ENCODE data around the gene RCSD1. TPM values are rescaled to one million over a fixed set of nuclear protein-coding genes. Genes with fewer than 3 reads are reported as not detected.

RCSD1 gene
- total RNA-seq, 4 donors from 2014 or later = 0.34 to 3.5 (median 2.0) TPM

- TF ChIP-seq EP300 (IDR thresholded peaks at IDR 0.05) (no peak), POLR2AphosphoS5 (IDR thresholded peaks at IDR 0.05) (no peak), CTCF (IDR thresholded peaks at IDR 0.05) (no peak), POLR2A (IDR thresholded peaks at IDR 0.05) (no peak)
- Histone ChIP-seq H3K4me3 (no peak overlapping the region), H3K36me3 (no peaks in the 10 kb centered on the region), H3K27me3 (no peaks in the 10 kb centered on the region), H3K9me3 (no peaks in the 10 kb centered on the region), H3K4me1 (peaks cover 57% of the 10 kb centered on the region), H3K27ac (no peak overlapping the region)
- WGBS = 95% methylated on average over 2 of the region's 2 CpGs
- DNase-seq (ENCODE audit: low spot score in 2 of 2) = no peak
These were observed 120.6 kb downstream of the RCSD1 start for GRCh38 chr1:167750641-167751040.

GRCh38 chr1:167751676-167752075, 121.6 kb downstream of the RCSD1 start:
- no peaks in the 10 kb centered on the region for H3K9me3 ChIP-seq
- H3K27me3 ChIP-seq = no peaks in the 10 kb centered on the region
- H3K27ac ChIP-seq = peak overlapping the region; percentile 21
- no peak overlapping the region for H3K4me3 ChIP-seq
- no peak for TF ChIP-seq CTCF (IDR thresholded peaks at IDR 0.05)
- TF ChIP-seq POLR2AphosphoS5 (IDR thresholded peaks at IDR 0.05) = no peak
- no peak for TF ChIP-seq POLR2A (IDR thresholded peaks at IDR 0.05)
- no peak for TF ChIP-seq EP300 (IDR thresholded peaks at IDR 0.05)
- no peak for DNase-seq (ENCODE audit: low spot score in 2 of 2)
- peaks cover 56% of the 10 kb centered on the region for H3K4me1 ChIP-seq
- H3K36me3 ChIP-seq = no peaks in the 10 kb centered on the region
- 62% methylated on average over 1 of the region's 1 CpG for WGBS

GRCh38 chr1:167752219-167752985, 122.4 kb downstream of the RCSD1 start:
- Histone ChIP-seq H3K27me3 (no peaks in the 10 kb centered on the region), H3K36me3 (no peaks in the 10 kb centered on the region), H3K4me1 (peaks cover 58% of the 10 kb centered on the region), H3K27ac (peak overlapping the region; percentile 58), H3K4me3 (no peak overlapping the region), H3K9me3 (no peaks in the 10 kb centered on the region)
- DNase-seq (ENCODE audit: low spot score in 2 of 2) = no peak
- no peak for TF ChIP-seq EP300 (IDR thresholded peaks at IDR 0.05)
- no peak for TF ChIP-seq POLR2A (IDR thresholded peaks at IDR 0.05)
- TF ChIP-seq POLR2AphosphoS5 (IDR thresholded peaks at IDR 0.05) = no peak
- no peak for TF ChIP-seq CTCF (IDR thresholded peaks at IDR 0.05)

- Histone ChIP-seq H3K4me3 (no peak overlapping the region), H3K9me3 (no peaks in the 10 kb centered on the region), H3K27me3 (no peaks in the 10 kb centered on the region), H3K4me1 (peaks cover 50% of the 10 kb centered on the region), H3K36me3 (no peaks in the 10 kb centered on the region), H3K27ac (no peak overlapping the region)
- WGBS = 76% methylated on average over 3 of the region's 3 CpGs
- TF ChIP-seq POLR2A (IDR thresholded peaks at IDR 0.05) (no peak), CTCF (IDR thresholded peaks at IDR 0.05) (no peak), POLR2AphosphoS5 (IDR thresholded peaks at IDR 0.05) (no peak), EP300 (IDR thresholded peaks at IDR 0.05) (no peak)
- DNase-seq (ENCODE audit: low spot score in 2 of 2) = no peak
These were observed 125.6 kb downstream of the RCSD1 start for GRCh38 chr1:167755654-167756053.

Other genes with a start within 250 kb of the RCSD1 start
- gene CD247, start 111.7 kb upstream of the RCSD1 start, total RNA-seq = under 1 TPM in 2 of 4 donors, not detected in 2; 0.30 to 0.76 TPM
- gene CREG1, start 76.5 kb upstream of the RCSD1 start, total RNA-seq = 100 to 1,000 TPM in 3 of 4 donors, 10 to 100 TPM in 1; 82.2 to 349 (median 188) TPM
- 10 to 100 TPM; 37.1 to 52.3 (median 39.9) TPM for gene MPZL1, start 91.8 kb downstream of the RCSD1 start, total RNA-seq